HG02970 (cell line): ENCODE measurements around the gene KCNQ4.

Source experiments
- ATAC-seq: cut with Tn5 transposase; IDR thresholded peaks from one replicate; pipeline ENCODE4 v1.9.1; 2021; ENCODE audit warnings: mild to moderate bottlenecking, moderate library complexity, moderate number of reproducible peaks; ENCODE audit not compliant: unreplicated experiment, low FRiP score

KCNQ4 gene

DNA sequence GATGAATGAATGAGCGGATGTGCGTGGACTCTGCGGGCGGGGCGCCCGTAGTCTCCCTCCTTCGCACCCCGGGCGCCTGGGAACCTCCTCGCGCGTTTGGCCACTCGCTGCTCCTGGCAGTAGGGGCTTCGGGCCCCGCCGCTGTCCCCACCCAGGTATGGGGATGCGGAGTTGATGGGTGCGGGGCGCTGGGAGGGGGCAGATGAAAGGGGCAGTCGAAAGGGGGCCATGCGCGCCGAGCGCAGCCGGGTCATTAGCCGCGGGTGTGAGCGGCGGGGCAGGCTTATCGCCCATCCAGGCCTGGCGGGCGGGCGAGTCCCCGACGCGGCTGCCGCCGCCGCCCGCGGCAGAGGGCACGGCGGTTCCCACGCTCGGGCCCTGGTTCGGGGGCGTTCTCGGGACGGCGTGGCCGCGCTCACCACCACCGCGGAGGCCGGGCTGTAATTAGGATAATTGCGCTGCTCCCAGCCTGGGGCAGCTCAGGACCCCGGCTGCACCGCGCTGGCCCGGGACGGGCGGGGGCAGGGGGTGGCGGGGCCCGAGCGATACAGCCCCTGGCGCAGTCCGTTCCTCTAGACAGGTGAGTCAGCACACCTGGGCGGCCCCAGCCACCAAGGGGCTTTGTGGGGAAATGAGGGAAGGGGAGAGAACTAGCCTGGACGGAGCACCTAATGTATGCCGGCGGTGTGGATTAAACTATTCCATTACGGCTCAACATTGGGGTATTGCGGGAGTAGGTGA, 100.6 kb downstream of the KCNQ4 start:
- ATAC-seq = no peak

DNA sequence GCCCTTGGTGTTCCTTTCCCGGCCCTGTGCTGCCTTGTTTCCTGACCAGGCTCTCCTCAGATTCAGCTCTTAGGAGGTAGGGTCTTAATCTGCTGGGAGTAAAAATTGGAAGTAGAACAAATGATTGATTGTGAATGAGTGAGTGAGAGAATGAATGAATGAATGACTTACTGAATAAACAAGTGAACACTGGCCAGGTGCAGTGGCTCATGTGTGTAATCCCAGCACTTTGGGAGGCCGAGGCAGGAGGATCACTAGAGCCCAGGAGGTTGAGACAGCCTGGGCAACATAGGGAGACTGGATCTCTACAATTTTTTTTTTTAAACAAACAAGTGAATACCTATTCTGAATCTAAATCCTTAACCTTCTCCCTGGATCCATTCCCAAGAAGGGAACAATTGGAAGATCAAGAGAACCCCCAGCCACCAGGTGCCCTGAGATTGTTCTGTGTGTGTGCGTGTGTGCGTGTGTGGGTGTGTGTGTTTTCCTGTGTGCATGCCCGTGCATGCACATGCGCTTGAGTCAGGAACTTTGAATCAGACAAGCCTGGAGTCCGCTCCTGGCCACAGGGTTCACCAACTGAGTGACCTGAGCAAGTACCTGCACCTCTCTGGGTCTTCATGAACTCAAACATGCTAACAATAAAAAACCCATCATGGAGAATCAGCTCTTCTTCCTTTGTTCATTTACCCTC, 102.9 kb downstream of the KCNQ4 start:
- ATAC-seq = no peak

DNA sequence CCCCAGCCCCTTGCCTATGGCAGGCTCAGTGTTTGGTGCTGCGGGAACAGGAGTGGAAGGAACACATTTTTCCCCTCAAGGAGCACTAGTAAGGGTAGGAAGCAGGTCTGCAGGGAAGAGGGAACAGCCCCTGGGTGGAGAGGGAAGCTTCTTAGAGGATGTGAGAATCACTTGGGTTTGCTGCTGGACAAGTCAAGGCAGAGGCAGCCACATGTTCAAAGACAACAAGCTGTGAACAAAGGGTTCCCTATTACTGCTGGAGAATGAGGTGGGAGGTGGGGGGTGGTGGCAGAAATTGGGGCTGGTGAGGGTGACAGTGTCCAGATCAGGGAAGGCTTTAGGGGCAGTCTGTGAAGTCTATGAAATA, 103.4 kb downstream of the KCNQ4 start:
- no peak for ATAC-seq

DNA sequence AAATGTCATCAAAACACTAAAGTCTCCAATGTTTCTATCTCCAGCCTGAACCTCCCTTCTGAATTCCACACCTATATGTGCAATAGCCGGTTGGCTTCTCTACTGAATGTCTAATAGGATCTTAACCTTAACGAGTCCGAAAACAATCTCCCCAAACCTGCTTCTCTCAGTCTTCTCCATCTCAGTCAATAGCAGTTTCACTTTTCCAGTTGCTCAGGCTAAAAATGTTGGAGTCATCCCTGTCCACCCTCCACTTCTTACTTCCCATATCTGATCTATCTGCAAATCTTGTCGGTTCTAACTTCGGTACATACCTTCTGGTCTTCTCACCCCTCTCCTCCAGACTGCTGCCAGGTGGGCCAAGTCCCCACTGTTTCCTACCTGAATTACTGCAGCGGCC, 104.1 kb downstream of the KCNQ4 start:
- no peak for ATAC-seq
